HG03280 (cell line): ENCODE results near the gene S100G.
"Not testable (repeated sequence)": the region's sequence is repeated elsewhere in the genome, so short reads cannot be mapped to it uniquely, and the experiment has no call there.

Experiments used
- ATAC-seq: cut with Tn5 transposase; IDR thresholded peaks from one replicate; pipeline ENCODE4 v1.9.1; 2021; ENCODE audit warnings: mild to moderate bottlenecking, moderate library complexity; ENCODE audit not compliant: unreplicated experiment

Gene S100G, protein sequence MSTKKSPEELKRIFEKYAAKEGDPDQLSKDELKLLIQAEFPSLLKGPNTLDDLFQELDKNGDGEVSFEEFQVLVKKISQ

DNA sequence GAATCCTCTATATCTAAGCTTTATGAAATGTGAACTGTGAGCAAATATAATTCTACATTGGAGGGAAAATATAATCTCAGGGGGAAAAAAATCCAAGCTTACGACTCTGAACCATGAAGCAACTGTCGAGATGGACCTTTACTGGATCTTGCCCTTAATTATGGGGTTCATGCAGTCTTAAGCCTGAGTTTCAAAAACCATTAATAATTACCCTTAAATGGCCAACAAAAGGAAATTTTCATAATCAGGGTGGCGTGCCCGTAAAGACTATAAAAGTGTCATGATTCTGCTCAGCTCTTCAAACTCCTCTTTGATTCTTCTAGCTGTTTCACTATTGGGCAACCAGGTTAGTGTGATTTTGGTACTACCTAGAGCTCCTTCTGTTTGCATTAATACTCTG, at the start of gene S100G:
Gene S100G, plus strand, starts transcription at position 301 of the 400 bp plus-strand sequence. CDS start 849 bp downstream, outside the sequence.
- ATAC-seq: no peak

DNA sequence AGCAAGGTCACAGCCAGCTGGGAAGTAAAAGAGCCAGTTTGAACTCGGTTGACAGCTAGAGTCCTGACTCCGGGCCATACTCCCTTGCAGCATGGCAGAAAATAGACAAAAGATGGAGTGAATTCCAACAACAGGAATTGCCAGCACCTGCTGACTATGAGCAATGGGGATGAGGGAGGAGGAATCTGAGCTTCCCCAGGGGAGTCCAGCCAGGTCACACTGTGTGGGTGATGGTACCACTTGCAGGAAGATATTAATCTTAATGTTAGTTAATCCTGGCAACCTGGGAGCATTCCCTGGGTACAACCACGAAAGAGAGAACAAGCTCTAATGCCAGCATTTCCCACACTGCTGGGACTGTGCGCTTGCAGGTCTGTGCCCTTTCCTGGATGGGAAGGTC, 48.1 kb upstream of the S100G start:
- no peak for ATAC-seq

DNA sequence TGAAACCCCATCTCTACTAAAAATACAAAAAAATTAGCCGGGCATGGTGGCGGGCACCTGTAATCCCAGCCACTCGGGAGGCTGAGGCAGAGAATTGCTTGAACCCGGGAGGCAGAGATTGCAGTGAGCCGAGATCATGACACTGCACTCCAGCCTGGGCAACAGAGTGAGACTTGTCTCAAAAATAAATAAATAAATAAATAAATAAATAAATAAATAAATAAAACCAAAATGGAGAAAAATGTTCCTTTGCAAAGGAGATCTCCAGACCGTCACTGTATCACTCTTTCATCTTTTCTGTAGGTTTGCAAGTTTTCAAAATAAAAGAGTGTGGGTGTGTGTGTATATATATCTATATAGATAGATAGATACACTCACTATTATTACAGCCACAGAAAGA, 46.7 kb upstream of the S100G start:
- ATAC-seq: not testable (repeated sequence)

DNA sequence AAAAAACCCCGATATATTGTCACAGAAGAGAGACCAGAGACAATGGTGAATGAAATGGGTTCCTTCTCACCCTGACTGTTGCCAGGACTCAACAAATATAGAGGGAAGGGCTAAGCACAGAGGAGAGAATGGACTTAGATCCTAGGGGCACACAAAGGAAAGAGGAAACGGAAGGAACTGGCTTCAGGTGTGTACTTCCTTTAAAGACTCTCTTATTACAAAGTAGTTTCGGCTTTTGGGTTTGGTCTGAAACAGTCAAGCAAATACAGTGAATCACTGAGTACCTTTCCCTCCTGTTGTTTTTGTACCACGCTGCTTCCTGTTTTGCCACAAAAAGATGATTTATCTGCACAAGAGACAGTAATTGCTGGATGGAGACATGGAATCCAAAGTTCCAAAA, 46.1 kb upstream of the S100G start:
- ATAC-seq: no peak

DNA sequence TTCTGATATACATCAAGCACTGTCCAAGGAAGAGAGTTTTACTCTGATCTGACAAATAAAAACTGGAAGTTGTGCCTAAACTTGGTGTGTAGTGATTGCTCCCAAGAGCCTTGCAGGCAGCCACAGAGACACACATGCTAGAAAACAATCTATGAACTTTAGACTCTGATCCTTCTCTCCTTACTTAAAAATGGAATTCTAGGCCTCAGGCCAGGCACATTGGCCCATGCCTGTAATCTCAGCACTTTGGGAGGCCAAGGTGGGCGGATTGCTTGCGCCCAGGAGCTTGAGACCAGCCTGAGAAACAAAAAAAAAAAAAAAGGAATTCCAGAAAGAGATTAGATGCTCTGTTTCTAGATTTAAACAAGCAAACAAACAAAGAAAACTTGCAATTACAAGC, 45.6 kb upstream of the S100G start:
- no peak for ATAC-seq

DNA sequence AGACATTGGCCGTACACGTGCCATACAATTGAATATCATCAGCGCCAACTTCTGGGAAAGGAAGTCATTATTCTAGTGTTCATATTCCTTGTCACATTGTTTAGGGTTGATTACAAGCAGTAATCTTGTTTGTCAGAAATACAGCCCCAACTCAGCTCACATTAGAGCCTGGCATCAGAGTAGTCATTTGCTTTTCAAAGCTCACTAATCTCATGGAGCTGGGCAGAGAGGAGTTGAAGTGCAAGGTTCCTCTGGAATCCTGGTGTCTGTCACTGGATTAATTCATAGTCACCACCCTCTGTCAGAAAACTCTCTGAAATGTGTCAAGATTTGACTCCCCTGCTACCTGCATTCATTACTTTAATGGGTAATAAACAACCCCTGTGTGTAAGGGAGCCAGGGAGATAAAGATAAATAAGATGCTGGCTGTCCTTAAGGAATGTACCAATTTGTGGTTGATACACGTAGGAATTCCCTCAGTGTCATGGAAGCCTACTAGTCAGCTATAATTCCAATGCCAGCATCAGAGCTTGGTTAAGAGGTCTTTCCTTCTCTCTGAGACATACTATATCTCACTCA, 43.7 kb upstream of the S100G start:
- no peak for ATAC-seq

DNA sequence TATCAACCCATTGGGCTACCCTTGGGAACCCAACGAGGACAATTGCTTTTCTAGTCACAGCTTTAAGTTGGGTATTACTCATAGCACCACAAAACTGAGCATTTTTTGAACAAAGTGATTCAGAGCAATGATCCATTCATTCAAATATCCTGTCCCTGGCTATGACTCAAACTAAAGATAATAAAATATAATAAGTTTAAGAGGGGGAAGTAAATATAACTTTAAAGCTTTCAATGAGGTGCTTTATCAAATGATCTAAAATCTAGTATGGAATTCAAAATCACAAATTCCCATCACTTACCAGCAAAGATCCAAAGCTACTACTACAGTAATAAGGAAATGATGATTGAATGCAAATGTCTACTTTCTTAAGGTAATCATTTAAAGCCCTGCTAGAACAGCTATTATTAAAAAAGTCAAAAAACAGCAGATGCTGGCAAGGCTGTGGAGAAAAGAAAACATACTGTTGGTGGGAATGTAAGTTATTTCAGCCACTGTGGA, 39.8 kb upstream of the S100G start:
- no peak for ATAC-seq

DNA sequence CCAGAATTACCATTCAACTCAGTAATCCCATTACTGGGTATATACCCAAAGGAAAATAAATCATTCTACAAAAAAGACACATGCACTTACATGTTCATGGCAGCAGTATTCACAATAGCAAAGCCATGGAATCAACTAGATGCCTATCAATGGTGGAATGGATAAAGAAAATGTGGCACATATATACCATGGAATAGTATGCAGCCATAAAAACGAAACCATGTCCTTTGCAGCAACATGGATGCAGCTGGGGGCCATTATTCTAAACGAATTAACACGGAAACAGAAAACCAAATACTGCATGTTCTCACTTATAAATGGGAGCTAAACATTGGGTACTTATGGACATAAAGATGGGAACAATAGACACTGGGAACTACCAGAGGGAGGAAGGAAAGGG, 39.3 kb upstream of the S100G start:
- ATAC-seq: not testable (repeated sequence)

DNA sequence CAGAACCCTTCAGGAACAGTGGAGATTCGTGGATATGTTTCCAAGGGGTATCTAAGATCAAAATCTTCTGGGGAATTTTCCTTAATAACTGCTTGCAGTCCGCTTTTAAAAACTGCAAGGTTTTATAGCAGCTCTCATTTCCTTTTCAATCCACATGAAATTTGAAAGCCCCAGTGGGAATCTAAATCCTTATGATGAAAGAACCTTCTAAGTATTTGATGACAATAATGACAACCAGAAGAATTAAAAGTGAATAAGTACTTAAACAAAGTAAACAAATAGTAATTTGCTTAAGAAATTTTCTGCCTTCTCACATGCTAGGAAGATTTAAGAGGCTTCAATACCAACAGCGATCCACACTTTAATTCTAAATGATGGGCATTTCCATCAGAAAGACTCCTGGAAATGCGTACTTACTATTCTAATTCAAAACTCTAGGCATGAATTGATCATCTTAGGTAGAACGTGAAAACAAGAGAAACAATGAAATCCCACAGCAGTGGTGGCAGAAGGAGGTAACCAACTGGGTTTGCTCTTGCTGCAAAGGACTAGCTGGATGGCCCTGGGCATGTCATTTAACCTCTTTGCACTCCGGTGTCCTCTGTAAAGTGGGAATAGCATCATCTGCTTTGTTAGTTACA, 37.6 kb upstream of the S100G start:
- no peak for ATAC-seq

DNA sequence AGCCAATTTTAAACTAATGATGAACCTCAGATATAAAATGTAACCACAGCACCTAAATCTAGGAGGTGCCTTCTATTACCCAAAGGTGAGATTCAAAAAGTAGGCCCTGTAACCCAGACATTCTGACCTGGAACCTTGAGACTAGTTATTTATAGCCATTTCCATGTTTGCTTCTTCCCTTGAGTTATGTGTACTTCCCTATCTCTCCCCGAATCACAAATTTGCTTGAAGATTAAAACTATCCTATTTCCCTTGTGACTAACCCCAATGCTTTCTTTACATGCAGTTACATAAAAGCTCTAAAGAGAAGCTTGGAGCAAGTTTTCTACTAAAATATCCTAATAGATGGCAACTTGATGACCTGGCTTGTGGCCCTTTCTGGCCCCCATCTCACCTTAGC, 32.6 kb upstream of the S100G start:
- no peak for ATAC-seq

DNA sequence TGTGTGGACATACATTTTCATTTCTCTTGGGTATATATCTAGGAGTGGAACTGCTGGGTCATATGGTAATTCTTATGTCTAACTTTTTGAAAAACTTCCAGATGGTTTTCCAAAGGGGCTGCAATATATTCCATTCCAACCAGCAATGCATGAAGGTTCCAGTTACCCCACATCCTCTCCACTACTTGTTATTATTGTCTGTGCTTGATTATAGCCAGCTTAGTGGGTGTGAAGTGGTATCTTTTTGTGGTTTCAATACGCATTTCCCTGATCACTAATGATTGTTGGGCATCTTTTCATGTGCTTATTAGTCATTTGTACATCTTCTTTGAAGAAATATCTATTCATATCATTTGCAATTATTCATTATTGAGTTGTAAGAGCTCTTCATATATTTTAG, 31.5 kb upstream of the S100G start:
- no peak for ATAC-seq

DNA sequence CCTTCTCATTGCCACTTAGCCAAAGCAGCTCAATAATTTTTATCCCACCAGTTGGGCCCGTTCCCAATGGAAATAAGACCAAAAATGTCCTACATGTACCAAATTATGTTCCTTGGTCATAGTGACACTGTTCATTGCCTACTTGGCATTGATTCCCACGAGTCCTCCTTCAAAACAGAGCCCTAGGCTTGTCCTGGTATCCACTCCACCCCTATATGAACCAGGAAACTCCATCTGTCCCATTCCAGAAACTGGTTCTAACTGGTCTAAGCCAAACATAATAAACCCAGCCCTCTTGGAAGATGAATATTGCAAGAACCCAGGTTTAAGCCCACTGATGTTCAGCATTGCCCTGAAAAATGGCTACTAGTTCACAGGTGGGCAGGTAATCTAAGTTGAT, 30.9 kb upstream of the S100G start:
- ATAC-seq: no peak

DNA sequence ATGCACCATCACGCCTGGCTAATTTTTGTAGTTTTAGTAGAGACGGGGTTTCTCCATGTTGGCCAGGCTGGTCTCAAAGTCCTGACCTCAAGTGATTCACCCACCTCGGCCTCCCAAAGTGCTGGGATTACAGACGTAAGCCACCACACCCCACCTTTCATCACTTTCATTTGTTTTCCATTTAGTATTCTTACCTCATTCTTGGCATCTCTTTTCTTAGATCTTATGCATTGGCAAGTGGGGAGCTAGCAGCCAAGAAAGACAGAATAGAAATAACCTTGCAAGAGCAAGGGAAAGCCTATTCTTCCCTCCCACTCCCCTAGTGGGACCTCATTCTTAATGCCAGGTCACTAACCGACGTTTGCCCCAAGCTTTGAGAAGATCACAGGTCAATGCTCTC, 21.4 kb upstream of the S100G start:
- not testable (repeated sequence) for ATAC-seq

DNA sequence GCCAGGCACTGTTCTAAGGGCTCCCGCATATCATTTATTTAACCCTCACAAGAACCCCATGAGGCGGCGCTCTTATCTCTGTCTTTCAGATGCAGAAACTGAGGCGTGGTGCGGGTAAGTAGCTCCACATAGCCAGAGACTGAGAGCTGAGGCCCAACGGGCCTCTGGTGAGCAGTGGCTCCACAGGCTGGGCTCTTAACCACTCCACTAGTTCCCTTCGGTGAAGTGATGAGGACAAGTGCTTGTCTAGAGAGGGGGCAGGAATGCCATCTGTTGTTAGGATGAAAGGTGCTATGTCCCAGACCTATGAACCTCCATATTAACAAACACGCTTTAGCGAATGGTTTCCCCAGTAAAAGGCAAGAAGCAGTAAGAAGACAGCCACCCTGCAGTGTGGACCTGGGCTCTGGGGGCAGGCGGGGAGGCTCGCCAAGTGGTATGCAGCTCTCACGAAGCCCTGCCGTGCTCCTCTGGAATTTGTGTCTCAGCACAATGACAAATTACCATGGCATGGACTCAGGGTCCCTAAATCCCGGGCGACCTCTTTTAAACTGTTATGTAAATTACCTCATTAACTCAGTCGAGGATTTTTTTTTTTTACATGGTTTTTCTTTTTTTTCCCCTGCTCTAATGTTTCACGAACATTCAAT, 20.9 kb upstream of the S100G start:
- no peak for ATAC-seq

DNA sequence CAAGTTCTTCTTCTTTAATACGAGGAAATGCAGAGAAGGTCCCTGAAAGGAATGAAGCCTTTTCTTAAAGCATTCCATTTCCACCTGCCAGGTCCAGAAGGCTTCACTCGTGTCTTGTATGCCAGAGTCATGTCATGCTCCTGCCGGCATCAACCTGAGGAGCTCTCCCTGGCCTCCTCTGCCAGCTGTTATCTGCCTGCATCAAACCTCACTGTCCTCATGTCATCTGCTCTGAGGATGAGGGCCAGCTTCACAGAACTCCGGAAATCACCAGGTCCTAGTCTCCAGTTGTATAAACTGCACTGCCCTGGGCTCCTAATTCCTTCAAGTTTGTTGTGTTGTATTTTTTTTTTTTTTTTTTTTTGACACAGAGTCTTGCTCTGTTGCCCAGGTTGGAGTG, 20.0 kb upstream of the S100G start:
- no peak for ATAC-seq

DNA sequence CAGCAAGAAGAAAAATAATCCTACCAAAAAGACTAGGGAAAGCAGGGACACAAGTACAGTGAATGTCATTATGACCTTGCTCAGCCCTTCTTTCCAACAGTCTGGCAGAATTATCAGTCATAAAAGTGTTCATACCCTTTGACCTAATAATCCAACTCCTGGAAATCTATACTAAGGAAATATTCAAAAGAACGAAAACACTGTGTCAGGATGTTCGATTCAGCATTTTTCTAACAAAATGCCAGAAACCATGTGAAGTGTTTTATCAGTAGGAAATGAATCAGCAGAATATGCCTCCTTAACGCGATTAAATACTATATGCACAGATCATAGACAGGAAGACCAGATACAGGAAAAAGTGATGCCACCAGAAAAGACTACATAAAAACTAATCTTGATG, 16.2 kb upstream of the S100G start:
- no peak for ATAC-seq

DNA sequence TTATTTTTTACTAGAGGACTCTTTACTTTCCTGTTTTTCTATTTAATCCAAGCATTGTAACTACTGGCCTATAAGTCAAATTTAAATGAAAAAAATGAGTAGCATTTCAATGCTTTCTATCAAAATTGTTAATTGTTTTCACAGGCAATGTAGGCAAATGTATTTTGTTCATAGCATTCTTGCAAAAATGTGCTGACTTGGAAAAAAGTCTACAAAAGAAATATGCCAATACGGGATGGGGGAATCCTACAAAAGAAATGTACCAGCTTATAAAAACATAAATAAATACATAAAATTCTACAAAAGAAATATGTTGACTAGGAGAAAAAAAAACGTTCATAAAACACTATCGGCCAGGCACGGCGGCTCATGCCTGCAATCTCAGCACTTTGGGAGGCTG, 14.9 kb upstream of the S100G start:
- ATAC-seq: no peak

DNA sequence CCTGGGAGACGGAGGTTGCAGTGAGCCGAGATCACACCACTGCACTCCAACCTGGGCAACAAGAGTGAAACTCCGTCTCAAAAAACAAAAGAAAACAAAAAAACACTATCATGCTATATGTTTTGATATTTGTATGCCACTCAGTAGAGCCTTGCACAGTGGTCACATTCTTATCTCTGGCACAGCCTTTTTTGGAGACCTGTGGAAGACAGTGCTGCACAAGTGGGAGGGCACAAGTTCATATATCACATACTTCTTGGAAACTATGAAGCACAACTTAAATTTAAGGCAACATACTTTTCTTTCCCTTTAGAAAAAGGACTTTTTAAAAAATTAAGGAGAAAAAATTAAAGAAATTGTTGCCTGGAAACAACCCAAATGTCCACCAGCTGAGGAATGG, 14.4 kb upstream of the S100G start:
- no peak for ATAC-seq

DNA sequence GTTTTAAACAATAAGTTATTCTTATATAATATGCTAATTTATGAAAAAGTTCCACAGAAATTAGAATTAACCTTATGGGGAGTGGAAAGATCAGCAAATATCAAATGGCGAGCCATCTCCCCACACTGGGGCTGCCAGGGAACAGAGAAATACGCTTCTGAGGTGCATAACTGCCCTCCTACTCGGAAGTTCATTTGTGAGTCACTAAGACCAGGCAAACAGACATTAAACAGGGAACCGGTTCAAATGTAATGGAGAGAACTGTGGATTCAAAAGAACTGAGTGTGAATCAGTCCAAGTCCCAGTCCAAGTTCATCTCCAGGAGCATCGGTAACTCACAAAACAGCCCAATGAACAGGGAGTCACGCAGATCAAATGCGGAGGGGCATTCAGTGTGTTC, 11.4 kb upstream of the S100G start:
- no peak for ATAC-seq

DNA sequence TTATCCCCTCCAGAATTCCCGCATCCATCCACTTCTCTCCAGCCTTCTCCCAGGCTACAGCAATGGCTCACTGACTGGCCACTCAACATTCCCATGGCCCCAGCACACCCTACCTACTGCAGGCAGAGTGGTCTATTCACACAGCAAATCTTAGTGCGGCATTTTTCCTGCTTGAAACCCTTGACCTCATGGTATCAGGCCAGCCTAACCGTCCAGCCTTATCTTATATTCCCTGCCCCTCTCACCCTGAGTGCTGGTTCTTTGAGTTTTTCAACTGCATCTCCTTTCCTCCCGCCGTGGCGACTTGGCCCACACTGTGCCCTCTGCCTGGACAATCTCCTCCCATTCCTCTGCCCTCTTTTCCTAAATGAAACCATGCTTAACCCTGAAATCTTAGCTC, 10.0 kb upstream of the S100G start:
- no peak for ATAC-seq

DNA sequence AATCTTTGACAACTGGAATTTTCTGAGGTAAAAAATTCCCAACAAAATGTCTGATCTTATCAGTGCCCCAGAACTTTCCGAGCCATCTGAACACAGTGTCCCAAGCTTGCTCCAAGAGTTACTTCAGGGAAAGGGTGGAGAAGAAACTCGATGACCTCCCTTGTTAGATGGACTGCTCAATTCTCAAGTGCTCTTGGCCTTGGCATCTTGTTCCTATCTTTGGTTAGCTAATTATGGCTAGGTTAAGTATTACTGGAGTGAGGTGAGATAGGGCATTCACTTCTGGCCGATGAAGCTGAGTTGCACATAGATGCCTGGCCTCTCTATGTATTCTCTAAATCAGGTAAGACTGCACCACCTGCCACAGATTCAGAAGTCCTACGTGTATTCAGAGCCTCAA, 9.1 kb upstream of the S100G start:
- no peak for ATAC-seq

DNA sequence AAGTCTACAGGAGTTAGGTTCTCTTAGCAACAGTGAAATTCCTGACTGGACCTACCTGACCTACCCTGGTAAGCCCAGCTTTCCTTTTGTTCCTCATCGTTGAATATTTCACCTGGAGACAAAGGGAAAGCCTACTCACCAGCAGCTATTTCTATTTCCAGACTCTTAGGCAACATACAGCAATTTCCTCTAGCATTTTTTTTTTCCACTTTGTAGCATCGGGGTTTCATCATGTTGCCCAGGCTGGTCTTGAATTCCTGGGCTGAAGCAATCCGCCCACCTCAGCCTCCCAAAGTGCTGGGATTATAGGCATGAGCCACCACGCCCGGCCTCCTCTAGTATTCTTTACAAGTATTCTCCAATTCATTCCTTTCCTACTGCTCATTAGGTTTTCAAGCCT, 6.8 kb upstream of the S100G start:
- ATAC-seq: no peak
